GM12872 (cell line): ENCODE results near the gene CLCN5.

Source experiments
- TF ChIP-seq, protein P1 (sequence below): IDR thresholded peaks from 3 replicates; pipeline ENCODE4 v1.5.1; 2011; ENCODE audit warnings: low read depth, mild to moderate bottlenecking, low read length, moderate library complexity; ENCODE audit not compliant: insufficient read depth

Gene CLCN5

DNA sequence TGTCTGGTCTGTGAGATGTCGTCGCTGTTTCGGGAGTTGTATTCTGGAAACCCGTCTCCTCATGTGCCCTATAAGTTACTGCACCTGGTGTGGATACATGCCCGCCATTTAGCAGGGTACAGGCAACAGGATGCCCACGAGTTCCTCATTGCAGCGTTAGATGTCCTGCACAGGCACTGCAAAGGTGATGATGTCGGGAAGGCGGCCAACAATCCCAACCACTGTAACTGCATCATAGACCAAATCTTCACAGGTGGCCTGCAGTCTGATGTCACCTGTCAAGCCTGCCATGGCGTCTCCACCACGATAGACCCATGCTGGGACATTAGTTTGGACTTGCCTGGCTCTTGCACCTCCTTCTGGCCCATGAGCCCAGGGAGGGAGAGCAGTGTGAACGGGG lies 41.7 kb upstream of the CLCN5 start:
- TF ChIP-seq, protein P1, sequence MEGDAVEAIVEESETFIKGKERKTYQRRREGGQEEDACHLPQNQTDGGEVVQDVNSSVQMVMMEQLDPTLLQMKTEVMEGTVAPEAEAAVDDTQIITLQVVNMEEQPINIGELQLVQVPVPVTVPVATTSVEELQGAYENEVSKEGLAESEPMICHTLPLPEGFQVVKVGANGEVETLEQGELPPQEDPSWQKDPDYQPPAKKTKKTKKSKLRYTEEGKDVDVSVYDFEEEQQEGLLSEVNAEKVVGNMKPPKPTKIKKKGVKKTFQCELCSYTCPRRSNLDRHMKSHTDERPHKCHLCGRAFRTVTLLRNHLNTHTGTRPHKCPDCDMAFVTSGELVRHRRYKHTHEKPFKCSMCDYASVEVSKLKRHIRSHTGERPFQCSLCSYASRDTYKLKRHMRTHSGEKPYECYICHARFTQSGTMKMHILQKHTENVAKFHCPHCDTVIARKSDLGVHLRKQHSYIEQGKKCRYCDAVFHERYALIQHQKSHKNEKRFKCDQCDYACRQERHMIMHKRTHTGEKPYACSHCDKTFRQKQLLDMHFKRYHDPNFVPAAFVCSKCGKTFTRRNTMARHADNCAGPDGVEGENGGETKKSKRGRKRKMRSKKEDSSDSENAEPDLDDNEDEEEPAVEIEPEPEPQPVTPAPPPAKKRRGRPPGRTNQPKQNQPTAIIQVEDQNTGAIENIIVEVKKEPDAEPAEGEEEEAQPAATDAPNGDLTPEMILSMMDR = no peak

DNA sequence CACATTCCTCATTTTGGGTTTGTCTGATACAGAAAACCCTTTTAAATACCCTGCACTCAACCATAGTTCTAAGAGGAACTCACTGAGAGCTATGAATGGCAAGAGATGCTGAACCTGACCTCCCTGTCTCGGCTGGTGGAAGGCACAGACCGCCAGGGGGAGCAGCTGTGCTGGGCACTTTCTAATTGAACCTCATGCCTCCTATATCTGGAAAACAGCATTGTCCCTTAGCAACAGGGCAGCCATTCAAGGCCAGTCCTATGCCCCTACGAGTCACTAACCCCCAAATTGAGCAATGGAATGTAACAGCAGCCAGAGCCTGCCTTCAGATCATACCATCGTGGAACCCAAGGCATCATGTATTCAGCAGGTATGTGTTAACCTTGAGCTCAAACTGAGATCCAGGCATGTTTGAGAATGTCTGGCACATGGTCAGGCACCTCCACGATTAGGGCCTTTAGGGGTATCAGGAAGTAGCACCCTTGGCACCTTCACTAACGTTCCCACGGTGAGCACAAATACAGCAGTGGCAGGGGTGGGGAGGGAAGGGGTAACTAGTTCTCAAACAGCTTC lies 38.0 kb upstream of the CLCN5 start:
- TF ChIP-seq, protein P1 = peak; percentile 87

DNA sequence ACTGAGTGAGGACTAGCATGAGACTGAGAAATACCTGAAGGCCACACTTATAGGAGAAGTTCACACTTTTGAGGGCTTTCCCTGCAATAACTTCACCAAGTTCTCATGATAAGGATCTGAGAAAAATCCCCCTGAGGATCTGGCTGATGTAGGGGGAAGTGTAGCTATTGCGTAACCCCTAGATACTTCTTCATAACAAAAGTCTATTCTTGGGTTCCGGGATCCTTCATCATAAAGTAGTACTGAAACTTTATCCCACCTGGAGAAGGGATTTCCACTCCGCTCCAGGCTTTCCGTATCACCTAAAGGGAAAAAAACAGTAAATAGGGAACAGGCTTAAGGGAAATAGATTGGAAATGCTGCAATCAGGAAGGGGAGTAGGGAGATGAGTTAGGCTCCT lies 29.9 kb upstream of the CLCN5 start:
- TF ChIP-seq, protein P1 = no peak

DNA sequence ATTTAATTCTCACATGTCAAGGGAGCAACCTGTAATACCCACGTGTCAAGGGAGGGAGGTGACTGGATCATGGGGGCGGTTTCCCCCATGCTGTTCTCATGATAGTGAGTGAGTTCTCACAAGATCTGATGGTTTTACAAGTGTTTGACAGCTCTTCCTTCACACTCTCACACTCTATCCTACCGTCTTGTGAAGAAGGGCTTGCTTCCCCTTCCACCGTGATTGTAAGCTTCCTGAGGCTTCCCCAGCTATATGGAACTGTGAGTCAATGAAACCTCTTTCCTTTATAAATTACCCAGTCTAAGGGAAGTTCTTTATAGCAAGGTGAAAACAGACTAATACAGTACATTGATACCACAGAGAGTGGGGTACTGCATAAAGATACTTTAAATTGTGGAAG lies 25.4 kb upstream of the CLCN5 start:
- TF ChIP-seq, protein P1 = no peak

DNA sequence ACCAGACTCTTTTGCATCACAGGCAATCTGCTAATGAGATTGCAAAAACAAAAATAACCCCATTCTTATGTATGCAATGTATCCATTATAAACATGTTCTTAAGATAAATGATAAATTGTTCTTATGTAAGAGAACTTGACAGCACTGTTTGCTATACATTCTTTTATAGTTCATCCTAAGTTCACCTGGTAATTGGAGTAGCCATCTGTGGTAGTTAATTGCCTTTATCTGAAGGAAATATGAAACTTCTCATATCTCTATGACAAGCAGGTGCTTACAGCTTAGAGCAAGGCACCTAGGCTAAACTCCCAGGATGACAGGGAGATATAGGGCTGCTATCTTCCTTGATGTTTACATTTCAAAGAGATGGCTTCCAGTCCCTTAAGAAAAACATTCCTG lies 21.3 kb upstream of the CLCN5 start:
- TF ChIP-seq, protein P1 = no peak

DNA sequence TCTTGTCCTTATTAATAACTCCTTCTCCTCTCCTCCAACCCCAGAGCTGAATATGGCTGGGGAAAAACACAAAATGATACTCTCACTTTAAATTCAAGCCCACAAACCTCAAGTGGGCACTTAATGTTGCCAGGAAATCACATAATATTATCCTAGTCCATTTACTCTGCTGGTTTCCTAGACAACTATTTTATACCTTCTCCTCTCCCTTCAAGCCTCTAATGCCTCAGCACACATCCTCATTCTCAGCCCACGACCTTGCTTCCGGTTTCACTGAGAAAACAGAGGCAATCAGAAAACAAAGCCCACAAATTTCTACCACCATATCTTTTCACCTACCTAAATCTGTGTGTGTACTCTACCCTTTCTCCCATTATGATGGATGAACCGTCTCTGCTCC lies 12.1 kb upstream of the CLCN5 start:
- TF ChIP-seq, protein P1 = no peak

DNA sequence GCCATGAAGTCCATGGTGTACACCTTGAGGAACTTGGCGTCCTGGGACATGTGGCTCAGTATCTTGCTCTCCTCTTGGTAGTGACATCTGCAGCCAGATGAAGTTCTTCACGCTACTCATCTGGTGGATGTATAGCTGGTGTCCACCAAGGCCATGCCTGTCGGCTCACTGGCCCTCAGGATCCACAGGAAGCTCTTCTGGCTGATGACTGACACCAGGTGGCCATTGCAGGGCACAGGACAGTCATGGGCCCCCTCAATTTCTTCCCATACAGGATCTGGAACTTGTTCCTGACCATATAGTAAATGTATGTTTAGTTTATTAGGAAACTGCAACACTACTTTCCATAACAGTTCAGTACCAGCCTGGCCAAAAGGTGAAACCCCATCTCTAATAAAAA lies 10.3 kb upstream of the CLCN5 start:
- TF ChIP-seq, protein P1 = no peak

DNA sequence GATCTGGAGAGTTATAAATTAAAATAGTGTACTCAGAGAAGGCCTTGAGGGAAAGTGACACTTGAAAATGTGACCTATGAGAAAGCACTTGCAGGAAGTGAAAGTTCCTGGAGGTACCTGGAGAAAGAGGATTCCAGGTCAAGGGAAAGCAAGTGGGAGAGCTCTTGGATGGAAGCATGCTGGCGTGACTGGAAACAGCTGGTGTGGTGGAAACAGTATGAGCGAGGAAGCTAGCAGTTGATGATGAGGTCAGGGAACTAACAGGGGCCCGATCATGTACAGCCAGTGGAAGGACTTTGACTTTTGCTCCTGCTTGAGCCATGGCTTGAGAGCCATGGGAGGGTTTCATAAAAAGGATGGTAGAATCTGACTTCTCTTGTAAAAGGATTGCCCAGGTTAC lies 9.5 kb upstream of the CLCN5 start:
- TF ChIP-seq, protein P1 = no peak
